ENCODE measurements around the gene POC1A.

Gene POC1A

GRCh38 chr3:52154135-52155094, at the start of gene POC1A:
Gene POC1A (minus strand): TSS chr3:52154423. CDS start chr3:52154372, 51 bp downstream.
- peak; percentile 52 to 76 (median 62) for DNase-seq (ENCODE audit: low read depth in 3 of 3, low spot score in 1 of 3)

GRCh38 chr3:52203701-52204100, 49.5 kb upstream of the POC1A start:
- no peak for DNase-seq (ENCODE audit: low read depth in 3 of 3, low spot score in 1 of 3)

- no peak for DNase-seq (ENCODE audit: low read depth in 3 of 3, low spot score in 1 of 3)
These were observed 48.3 kb upstream of the POC1A start for GRCh38 chr3:52202384-52203077.

DNA sequence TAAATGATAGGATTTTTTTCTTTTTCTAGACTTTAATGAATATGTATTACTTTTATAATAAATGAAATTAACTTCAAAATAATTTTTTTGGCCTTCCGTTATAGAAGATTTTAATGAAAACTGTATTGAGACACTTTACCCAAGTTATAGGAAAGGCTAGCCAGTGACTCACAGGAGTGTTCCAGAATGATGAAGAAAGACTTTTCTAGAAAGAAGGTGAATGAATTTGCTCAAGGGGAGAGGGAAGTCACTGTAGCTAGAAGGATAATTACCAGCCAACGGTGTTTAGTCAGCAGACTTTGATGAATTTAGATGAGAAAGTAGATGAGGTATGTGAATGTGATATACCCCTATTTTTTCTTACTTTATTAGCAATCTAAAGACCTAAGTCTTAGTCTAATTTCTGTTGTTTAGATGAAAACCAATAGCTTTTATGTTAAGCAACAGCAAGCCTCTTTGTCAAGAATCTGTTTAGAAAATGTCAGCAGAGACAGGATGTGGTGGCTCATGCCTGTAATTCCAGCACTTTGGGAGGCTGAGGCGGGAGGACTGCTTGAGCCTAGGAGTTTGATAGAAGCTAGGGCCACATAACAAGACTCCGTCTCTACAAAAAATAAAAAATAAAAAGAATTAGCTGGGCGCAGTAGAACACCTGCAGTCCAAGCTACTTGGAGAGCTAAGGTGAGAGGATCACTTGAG, 46.9 kb upstream of the POC1A start:
- DNase-seq (ENCODE audit: low read depth in 3 of 3, low spot score in 1 of 3) = no peak

DNA sequence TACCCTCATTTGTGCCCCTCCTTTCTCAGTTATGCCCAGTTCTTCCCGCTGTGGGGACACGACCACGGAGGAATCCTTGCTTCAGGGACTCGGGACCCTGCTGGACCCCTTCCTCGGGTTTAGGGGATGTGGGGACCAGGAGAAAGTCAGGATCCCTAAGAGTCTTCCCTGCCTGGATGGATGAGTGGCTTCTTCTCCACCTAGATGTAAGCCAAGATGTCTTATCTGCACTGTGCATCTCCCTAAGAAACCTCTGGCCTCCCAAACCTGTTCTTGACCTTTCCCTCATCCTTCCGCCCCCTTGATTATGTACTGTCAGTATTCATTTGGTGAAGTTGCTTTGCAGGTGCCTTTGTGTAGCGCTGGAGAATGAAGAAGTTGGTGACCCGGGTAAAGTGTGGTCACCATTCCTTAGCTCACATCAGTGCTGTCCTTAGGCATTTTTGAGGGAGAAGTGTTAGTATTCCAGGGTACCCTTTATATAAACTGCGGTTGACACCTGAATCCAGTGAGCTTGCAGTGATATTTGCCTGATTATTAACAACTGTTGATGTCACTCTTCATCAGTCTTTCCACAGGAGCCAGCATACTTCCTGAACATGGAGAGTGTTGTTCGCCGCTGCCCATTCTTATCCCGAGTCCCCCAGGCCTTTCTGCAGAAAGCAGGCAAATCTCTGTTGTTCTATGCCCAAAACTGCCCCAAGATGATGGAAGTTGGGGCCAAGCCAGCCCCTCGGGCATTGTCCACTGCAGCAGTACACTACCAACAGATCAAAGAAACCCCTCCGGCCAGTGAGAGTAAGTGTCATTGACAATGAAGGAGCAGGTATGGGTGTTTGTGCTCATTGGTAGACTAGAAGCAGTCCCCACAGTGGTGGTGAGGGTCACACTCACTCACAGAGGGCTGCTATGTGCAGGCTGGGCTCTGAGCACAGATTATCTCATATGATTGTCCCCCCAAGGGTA, 44.7 kb upstream of the POC1A start:
- no peak for DNase-seq (ENCODE audit: low read depth in 3 of 3, low spot score in 1 of 3)

DNA sequence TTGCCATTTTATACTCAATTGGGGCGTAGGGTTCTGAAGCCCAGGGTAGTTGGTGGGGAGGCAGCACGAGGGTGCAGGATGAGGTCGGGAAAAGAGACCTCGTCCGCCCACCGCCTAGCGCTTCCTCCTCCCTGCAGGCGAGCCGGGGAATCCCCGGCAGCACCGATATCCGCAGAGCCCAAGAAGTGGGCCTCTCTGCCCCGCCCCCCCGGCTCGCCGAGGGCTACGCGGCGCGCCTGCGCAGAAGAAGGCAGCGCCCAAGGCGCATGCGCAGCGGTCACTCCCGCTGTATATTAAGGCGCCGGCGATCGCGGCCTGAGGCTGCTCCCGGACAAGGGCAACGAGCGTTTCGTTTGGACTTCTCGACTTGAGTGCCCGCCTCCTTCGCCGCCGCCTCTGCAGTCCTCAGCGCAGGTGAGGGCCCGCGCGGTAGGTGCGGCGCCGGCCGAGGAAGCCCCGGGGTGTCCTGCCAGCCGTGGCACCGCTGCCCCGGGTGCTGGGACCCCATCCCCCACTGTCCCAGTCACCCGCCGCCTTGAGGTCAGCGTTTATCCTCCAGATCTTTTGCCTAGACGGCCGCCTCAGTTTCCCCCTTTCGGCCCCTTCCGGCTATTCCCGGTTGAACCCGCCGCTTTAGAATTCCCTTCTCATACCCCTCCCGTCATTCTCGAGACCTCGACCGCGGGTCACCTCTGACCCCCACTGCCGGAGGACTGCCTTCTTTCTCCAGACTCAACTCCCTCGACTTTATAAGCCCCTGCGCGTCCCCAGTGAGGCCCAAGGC, 43.8 kb upstream of the POC1A start, which contains the start of gene ALAS1:
Gene ALAS1, plus strand, starts transcription at position 319 of the 784 bp plus-strand sequence. CDS start 1,082 bp downstream, outside the sequence.
- DNase-seq (ENCODE audit: low read depth in 3 of 3, low spot score in 1 of 3) = peak; percentile 84 to 96 (median 93)

- DNase-seq (ENCODE audit: low read depth in 3 of 3, low spot score in 1 of 3) = no peak
These were observed 43.2 kb upstream of the POC1A start for GRCh38 chr3:52197499-52197841.

- no peak for DNase-seq (ENCODE audit: low read depth in 3 of 3, low spot score in 1 of 3)
These were observed 42.8 kb upstream of the POC1A start for GRCh38 chr3:52196977-52197376.

DNA sequence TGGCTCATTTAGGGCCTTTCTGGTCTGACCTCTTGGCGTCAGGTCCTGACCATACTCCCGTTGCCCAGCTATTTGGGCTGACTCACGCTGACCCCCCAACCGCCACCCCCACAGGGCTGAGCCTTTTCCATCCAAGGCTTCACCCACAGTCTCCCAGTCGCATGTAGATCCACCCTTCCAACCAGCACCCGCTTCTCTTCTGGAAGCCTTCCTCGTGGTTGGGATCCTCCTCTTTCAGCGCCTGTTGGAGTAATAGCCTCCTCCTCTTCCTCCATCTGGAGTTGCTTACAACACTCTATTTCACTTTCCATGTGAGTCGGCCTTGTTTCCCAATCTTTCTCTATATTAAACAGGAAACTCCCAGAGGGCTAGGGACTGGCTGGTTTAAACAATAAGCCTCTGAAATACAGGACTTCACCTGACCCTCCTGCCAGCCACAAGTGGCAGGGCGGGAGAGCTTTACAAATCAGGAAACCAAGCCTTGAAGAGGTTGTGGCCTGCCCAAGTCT, 41.7 kb upstream of the POC1A start:
- DNase-seq (ENCODE audit: low read depth in 3 of 3, low spot score in 1 of 3) = no peak

GRCh38 chr3:52195291-52195597, 41.0 kb upstream of the POC1A start:
- DNase-seq (ENCODE audit: low read depth in 3 of 3, low spot score in 1 of 3) = no peak

- DNase-seq (ENCODE audit: low read depth in 3 of 3, low spot score in 1 of 3) = no peak
These were observed 40.5 kb upstream of the POC1A start for GRCh38 chr3:52194485-52195290.

DNA sequence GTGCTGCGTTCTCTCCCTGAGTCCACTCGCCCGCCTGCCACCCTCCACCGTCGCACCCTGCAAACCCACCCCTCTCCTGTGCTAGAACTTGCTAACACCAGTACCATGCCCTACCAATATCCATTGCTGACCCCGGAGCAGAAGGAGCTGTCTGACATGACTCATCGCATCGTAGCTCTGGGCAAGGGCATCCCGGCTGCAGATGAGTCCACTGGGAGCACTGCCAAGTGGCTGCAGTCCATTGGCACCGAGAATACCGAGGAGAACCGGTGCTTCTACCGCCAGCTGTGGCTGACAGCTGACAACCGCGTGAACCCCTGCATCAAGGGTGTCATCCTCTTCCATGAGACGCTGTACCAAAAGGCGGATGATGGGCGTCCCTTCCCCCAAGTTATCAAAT, 38.8 kb upstream of the POC1A start:
- DNase-seq (ENCODE audit: low read depth in 3 of 3, low spot score in 1 of 3) = no peak

GRCh38 chr3:52191663-52192062, 37.4 kb upstream of the POC1A start:
- no peak for DNase-seq (ENCODE audit: low read depth in 3 of 3, low spot score in 1 of 3)

GRCh38 chr3:52190294-52191074, 36.3 kb upstream of the POC1A start:
- DNase-seq (ENCODE audit: low read depth in 3 of 3, low spot score in 1 of 3) = no peak

DNA sequence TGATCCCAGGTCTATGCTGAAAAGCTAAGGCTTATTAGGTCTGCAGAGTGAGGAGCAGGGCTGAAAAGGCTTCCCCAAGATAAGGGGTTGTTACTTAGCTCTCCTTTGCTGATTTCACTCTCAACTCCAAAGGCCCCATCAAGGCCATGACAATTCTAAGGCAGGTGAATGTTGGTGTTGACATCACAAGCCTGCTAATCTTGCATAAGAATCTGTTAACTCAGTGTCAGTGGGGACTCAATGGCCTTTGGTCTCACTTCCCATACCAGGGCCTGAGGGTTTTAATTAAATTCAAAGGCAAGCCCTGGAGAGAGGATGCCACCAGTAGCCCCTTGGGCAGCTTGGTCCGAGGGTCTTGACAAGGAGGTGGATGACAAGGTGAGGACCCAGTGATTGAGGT, 34.3 kb upstream of the POC1A start:
- DNase-seq (ENCODE audit: low read depth in 3 of 3, low spot score in 1 of 3) = no peak

DNA sequence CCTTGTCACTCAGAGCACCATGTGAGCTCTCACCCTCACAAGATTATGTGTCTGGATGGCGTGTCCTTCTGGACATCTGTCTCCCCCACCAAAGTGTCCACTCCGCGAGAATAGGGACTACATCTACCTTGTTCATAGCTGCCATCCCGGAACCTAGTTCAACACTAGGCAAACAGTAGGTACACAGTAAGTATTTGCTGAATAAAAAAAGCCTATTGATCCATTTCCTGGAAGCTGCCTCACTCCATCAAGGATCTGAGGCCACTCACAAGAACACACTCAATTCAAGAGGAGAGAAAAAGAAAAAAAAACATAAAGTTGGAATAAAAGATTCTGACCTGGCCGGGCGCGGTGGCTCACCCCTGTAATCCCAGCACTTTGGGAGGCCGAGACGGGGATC, 32.5 kb upstream of the POC1A start:
- DNase-seq (ENCODE audit: low read depth in 3 of 3, low spot score in 1 of 3) = no peak

GRCh38 chr3:52185837-52186236, 31.6 kb upstream of the POC1A start:
- DNase-seq (ENCODE audit: low read depth in 3 of 3, low spot score in 1 of 3) = no peak

GRCh38 chr3:52185311-52185710, 31.1 kb upstream of the POC1A start:
- no peak for DNase-seq (ENCODE audit: low read depth in 3 of 3, low spot score in 1 of 3)

Measured in stimulated activated CD4-positive, alpha-beta T cell treated with anti-CD3 and anti-CD28 coated beads, TNF-alpha, amount 100 ng/mL, for 1 hour (primary cell).